GM10248 (cell line): ENCODE measurements around the gene HACD2.

Source experiments
- CTCF ChIA-PET: fragments of 300-600 bp; sonication (Branson Sonifier 250); formaldehyde crosslinking; extraction: SDS; loops from one replicate; lab custom pipeline; 2021; ENCODE audit warnings: antibody characterized with exemption; lab: Yijun Ruan, JAX
- POLR2A ChIA-PET: fragments of 350-650 bp; sonication (Branson Sonifier 250); formaldehyde crosslinking; extraction: SDS; loops from one replicate; lab custom pipeline; 2020; ENCODE audit warnings: antibody characterized with exemption; lab: Yijun Ruan, JAX
- DNase-seq: peaks from one replicate; pipeline ENCODE4 v3.0.0; 2012; ENCODE audit errors: extremely low spot score
- TF ChIP-seq, protein P1 (sequence below): IDR thresholded peaks from 2 replicates; pipeline ENCODE4 v1.5.1; 2012; ENCODE audit warnings: mild to moderate bottlenecking, low read depth; ENCODE audit errors: extremely low read depth, missing control alignments, control extremely low read depth

Gene HACD2

DNA sequence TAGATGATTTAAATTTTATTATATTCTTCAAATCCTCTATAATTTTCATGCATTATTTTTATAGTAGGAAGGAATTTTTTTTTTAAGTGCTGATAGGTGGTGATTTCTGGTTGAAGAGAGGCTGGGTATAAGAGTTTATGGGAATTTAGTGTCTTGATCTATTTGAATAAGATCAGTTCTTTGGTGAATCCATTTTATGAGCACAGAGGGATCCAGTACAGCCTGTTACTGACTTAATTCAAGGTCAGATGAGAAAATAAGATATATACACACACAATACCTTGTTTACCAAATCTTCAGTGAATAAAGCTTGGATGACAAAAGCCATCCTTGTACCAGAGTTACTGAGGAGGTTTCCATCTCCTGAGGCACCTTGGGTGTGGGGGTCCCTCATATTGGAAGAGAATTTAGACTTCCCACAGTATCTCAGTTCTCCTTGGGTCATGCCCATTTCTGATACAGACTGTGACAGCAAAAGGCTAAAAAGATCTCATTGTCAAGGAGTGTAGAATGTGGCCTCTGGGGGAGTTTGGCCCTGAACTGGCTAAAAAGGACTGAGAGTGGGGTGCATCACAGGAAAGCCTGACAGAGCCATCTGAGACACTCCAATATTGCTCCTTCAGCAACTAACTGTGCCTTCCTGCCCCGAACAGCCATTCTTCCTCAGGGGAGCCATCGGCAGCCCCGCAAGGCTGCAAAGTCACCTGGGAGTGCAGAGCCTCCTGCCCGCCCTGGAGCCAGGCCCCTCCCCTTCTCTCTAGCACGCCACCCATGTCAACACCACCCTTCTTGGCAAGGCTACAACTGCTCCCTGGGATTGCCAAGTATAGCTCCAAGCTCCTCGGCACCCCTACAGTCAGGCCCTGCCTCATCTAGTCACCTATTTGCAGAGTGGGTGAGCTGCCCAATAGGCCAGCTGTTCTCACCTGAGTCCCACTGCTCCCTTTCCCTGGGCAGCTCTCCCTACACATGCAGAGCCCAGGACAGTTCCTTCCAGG, 43.1 kb upstream of the HACD2 start:
- ChIA-PET CTCF (interaction anchor here (1.1 to 1.6 kb wide), 2 partner anchors 14 to 22 kb away, joined by 3 to 7 read pairs; no protein-coding TSS in a partner anchor), POLR2A (no interaction called here)
- TF ChIP-seq, protein P1, sequence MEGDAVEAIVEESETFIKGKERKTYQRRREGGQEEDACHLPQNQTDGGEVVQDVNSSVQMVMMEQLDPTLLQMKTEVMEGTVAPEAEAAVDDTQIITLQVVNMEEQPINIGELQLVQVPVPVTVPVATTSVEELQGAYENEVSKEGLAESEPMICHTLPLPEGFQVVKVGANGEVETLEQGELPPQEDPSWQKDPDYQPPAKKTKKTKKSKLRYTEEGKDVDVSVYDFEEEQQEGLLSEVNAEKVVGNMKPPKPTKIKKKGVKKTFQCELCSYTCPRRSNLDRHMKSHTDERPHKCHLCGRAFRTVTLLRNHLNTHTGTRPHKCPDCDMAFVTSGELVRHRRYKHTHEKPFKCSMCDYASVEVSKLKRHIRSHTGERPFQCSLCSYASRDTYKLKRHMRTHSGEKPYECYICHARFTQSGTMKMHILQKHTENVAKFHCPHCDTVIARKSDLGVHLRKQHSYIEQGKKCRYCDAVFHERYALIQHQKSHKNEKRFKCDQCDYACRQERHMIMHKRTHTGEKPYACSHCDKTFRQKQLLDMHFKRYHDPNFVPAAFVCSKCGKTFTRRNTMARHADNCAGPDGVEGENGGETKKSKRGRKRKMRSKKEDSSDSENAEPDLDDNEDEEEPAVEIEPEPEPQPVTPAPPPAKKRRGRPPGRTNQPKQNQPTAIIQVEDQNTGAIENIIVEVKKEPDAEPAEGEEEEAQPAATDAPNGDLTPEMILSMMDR = no peak
- no peak for DNase-seq

DNA sequence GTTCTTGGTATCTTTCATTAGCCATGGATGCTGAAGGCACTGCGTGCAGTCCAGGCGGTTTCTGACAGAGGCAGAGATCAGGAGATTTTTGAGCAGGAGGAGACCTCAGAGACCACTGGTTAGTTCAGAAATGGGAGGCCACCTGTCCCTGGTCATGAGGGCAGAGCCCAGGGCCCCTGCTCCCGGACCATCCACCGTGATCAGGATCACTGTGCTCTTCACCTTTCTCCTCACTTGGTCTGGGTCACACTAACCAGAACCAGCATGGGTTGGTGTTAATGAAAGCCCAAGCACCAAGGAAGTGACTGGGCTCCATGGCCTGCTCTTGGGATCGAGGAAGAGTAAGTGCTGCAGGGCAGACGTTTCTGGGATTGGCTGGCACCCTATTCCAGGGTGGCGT, 42.0 kb upstream of the HACD2 start:
- CTCF ChIA-PET = no interaction called here
- POLR2A ChIA-PET = no interaction called here
- DNase-seq = no peak
- TF ChIP-seq, protein P1 = no peak

DNA sequence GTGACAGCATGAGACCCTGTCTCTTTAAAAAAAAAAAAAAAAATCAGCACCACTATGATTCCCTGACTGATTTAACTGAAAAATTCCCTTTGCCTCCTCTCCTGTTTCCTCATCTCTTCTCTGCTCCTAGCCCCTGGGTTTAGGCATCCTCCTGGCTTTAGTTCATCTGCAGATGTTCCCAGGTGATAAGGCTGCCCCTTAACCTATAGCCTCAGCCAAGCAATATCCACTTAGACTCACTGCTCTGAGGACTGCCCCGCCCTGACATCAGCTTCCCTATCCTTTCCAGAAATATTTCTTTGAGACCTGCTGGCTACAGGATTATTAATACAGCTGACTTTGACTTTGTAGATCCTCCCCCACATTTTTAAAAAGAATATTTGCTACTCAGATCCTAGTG, 39.4 kb upstream of the HACD2 start:
- no peak for DNase-seq
- ChIA-PET POLR2A (no interaction called here), CTCF (interaction anchor here (1.9 kb wide), 1 partner anchor 17 kb away, joined by 14 read pairs; no protein-coding TSS in a partner anchor)
- TF ChIP-seq, protein P1 = no peak

DNA sequence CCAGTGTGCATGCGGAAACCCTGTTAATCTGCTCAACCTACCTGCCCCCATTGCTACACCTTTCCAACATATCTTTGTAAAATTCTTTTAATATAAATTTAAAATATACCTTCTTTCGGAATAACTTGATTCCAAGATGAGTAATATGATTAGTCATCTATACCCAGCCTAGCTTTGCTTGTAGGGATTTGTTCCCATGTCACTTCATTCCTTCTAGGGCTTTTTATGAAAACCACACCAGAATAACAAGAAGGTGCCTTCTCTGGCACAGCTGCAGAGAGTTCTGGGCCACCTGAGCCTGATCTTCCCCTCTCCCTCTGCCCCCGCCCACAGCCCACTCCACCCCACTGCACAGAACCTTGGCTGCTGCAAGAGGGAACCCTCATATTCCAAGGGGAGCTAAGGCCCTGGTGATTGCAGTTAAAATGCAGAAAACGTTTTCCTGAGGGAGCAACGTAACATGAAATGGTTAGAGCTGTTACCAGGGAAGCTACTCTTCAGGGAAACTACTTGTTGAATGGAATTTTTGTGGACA, 38.6 kb upstream of the HACD2 start:
- CTCF ChIA-PET = interaction anchor here (1.9 kb wide), 1 partner anchor 18 kb away, joined by 14 read pairs; no protein-coding TSS in a partner anchor
- no peak for DNase-seq
- TF ChIP-seq, protein P1 = no peak
- POLR2A ChIA-PET = no interaction called here

DNA sequence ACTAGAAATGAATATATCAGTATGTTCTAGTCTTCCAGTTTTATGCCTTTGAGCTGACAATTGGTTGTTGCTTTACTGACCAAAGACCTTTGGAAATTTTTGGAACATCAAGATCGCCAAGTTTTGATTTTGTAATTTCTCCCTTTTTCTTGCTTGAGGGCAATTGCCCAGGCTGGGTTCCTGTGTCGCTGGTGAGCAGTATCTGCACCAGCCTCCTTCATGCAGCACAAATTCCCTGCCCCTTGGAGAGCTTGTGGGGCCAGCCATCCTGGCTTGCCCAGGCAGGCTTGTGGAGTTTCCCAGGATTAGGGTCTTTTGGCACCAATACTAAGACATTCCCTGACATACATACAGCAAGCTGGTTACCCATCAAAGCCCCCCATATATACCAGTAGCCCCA, 37.9 kb upstream of the HACD2 start:
- ChIA-PET CTCF (interaction anchor here (1.2 kb wide), 1 partner anchor 19 kb away, joined by 3 read pairs; no protein-coding TSS in a partner anchor), POLR2A (no interaction called here)
- TF ChIP-seq, protein P1 = no peak
- no peak for DNase-seq

DNA sequence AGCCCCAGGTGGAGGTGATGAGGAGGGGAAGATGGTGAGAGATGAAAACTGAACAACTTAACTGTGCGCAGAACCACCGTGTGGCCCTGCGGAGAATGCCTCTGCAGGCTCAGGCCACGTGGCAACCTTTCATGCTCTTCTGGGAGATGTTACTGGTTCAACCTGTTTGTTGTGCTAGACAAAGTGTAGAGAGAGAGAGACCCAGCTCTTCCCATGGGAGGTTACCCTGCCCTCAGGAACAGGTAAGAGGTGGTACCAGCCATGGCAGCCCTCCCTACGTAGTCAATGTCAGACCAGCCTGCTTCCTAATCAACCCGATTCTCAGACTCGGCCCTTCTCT, 37.0 kb upstream of the HACD2 start:
- POLR2A ChIA-PET = no interaction called here
- TF ChIP-seq, protein P1 = no peak
- CTCF ChIA-PET = interaction anchor here (1.2 to 1.4 kb wide), 2 partner anchors 9 to 20 kb away, joined by 3 to 4 read pairs; no protein-coding TSS in a partner anchor
- no peak for DNase-seq
